Measurements from ENCODE around the gene RBKS.

DNA sequence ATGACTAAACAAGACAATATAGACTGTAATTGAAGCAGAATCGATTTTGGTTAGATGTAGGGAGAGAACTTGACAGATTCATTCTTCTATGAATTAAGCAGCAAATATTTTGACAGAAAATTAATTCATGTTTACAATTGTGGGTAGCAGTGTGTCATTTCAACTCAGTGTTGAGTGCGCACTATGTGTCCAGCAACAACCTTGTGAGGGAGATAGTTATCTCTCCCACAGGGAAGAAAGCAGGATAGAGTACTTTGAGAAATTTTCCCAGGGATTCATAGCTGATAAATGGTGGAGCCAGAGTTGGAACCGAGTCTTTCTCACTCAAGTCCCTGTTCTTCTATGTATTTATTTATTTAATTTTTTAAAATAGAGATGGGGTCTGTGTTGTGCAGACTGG, 113.5 kb downstream of the RBKS start:
- TF ChIP-seq SRSF9 (IDR thresholded peaks at IDR 0.05; ENCODE audit: borderline replicate concordance, insufficient read depth, low read depth, low read length, poor library complexity, severe bottlenecking) (no peak), ZNF232 (CRISPR knock-in tag; IDR thresholded peaks at IDR 0.05; ENCODE audit: borderline replicate concordance) (no peak), ZNF343 (CRISPR knock-in tag; IDR thresholded peaks at IDR 0.05) (no peak), KDM3A (CRISPR knock-in tag; IDR thresholded peaks at IDR 0.05; ENCODE audit: low read depth) (no peak), ZNF274 (CRISPR knock-in tag; IDR thresholded peaks at IDR 0.05) (no peak)
- TF ChIP-seq, protein P1, sequence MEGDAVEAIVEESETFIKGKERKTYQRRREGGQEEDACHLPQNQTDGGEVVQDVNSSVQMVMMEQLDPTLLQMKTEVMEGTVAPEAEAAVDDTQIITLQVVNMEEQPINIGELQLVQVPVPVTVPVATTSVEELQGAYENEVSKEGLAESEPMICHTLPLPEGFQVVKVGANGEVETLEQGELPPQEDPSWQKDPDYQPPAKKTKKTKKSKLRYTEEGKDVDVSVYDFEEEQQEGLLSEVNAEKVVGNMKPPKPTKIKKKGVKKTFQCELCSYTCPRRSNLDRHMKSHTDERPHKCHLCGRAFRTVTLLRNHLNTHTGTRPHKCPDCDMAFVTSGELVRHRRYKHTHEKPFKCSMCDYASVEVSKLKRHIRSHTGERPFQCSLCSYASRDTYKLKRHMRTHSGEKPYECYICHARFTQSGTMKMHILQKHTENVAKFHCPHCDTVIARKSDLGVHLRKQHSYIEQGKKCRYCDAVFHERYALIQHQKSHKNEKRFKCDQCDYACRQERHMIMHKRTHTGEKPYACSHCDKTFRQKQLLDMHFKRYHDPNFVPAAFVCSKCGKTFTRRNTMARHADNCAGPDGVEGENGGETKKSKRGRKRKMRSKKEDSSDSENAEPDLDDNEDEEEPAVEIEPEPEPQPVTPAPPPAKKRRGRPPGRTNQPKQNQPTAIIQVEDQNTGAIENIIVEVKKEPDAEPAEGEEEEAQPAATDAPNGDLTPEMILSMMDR (CRISPR knock-in tag; IDR thresholded peaks at IDR 0.05): no peak
- TF ChIP-seq, protein P2, sequence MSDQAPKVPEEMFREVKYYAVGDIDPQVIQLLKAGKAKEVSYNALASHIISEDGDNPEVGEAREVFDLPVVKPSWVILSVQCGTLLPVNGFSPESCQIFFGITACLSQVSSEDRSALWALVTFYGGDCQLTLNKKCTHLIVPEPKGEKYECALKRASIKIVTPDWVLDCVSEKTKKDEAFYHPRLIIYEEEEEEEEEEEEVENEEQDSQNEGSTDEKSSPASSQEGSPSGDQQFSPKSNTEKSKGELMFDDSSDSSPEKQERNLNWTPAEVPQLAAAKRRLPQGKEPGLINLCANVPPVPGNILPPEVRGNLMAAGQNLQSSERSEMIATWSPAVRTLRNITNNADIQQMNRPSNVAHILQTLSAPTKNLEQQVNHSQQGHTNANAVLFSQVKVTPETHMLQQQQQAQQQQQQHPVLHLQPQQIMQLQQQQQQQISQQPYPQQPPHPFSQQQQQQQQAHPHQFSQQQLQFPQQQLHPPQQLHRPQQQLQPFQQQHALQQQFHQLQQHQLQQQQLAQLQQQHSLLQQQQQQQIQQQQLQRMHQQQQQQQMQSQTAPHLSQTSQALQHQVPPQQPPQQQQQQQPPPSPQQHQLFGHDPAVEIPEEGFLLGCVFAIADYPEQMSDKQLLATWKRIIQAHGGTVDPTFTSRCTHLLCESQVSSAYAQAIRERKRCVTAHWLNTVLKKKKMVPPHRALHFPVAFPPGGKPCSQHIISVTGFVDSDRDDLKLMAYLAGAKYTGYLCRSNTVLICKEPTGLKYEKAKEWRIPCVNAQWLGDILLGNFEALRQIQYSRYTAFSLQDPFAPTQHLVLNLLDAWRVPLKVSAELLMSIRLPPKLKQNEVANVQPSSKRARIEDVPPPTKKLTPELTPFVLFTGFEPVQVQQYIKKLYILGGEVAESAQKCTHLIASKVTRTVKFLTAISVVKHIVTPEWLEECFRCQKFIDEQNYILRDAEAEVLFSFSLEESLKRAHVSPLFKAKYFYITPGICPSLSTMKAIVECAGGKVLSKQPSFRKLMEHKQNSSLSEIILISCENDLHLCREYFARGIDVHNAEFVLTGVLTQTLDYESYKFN (CRISPR knock-in tag; conservative IDR thresholded peaks at IDR 0.05): no peak
- TF ChIP-seq, protein P3, sequence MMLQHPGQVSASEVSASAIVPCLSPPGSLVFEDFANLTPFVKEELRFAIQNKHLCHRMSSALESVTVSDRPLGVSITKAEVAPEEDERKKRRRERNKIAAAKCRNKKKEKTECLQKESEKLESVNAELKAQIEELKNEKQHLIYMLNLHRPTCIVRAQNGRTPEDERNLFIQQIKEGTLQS (CRISPR knock-in tag; IDR thresholded peaks at IDR 0.05): no peak
- TF ChIP-seq, protein P4, sequence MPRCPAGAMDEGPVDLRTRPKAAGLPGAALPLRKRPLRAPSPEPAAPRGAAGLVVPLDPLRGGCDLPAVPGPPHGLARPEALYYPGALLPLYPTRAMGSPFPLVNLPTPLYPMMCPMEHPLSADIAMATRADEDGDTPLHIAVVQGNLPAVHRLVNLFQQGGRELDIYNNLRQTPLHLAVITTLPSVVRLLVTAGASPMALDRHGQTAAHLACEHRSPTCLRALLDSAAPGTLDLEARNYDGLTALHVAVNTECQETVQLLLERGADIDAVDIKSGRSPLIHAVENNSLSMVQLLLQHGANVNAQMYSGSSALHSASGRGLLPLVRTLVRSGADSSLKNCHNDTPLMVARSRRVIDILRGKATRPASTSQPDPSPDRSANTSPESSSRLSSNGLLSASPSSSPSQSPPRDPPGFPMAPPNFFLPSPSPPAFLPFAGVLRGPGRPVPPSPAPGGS (CRISPR knock-in tag; IDR thresholded peaks at IDR 0.05): no peak

Data from HepG2 (cell line).